HG03378 (cell line): ENCODE data around the gene ICAM2.

Source experiments
- ATAC-seq: cut with Tn5 transposase; IDR thresholded peaks from one replicate; pipeline ENCODE4 v1.9.1; 2021; ENCODE audit warnings: mild to moderate bottlenecking, moderate library complexity; ENCODE audit not compliant: unreplicated experiment

Gene ICAM2

DNA sequence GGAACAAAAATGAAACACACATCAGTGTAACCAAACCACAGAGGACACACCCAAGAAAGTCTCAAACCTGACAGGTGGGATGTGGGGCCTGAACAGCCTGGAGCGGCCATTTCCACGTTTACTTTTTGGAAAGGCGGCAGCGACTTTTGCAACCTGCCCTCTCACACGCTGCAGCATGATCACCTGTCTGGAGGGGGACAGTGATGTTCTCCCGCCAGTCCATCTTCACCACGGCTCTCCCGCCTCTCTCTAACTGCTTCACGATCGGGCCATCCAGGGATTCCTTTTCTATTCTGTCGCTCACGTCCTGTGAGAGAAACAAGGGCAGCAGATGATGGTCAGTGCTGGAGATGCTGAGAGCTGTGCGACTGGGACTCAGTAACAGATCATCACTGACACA, 24.7 kb upstream of the ICAM2 start:
- no peak for ATAC-seq

GRCh38 chr17:64042700-64043485, 22.5 kb upstream of the ICAM2 start:
- no peak for ATAC-seq

DNA sequence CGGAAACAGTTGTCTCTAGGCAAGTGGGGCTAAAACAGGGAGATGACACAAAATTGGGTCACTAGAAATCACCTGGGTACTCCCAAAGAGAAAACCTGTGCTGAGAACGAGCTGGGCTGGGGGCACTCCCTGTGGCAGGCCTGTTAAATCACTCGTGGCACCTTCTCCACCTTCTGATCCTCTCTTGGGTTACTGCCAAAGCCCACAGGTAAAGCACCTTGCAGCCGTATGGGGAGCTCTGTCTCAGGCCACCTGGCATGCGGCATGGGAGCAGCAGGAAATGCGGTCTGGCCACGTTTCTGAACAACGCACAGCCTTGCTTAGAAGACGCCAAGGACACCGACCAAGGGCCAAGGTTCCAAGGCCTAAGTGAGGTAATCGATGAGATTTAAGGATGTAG, 21.5 kb upstream of the ICAM2 start:
- no peak for ATAC-seq

DNA sequence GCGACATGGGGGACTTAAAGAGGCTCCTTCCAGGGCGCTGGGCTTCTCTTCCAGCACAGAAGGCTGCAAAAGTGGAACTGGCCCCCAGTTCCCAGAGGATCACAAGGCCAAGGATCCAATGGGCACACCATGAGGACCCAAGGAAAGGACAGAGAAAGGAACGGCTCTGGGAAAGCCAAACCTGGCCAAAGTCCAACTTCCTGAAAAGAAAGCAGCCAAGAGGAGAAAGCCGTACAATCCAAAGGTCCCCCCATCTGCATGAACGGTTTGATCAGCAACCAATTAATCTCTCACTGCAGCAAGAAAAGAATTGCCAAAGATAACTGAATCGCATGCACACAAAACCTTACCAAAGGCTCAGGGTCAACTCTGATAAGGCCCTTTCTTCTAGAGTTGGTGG, 19.8 kb upstream of the ICAM2 start:
- ATAC-seq: no peak

DNA sequence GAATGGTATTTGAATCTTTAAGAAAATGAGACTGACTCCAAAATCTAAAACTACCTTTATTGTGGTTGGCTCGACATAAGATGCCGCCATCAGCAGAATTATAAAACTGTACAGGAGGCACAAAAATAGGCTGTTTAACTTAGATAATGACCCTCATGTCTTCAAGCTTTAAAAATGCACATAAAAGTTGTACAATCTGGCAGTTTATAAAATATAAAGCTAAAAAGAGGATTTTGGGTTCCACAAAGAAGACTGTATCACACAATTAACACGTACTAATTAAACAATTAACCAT, 18.6 kb upstream of the ICAM2 start:
- no peak for ATAC-seq

DNA sequence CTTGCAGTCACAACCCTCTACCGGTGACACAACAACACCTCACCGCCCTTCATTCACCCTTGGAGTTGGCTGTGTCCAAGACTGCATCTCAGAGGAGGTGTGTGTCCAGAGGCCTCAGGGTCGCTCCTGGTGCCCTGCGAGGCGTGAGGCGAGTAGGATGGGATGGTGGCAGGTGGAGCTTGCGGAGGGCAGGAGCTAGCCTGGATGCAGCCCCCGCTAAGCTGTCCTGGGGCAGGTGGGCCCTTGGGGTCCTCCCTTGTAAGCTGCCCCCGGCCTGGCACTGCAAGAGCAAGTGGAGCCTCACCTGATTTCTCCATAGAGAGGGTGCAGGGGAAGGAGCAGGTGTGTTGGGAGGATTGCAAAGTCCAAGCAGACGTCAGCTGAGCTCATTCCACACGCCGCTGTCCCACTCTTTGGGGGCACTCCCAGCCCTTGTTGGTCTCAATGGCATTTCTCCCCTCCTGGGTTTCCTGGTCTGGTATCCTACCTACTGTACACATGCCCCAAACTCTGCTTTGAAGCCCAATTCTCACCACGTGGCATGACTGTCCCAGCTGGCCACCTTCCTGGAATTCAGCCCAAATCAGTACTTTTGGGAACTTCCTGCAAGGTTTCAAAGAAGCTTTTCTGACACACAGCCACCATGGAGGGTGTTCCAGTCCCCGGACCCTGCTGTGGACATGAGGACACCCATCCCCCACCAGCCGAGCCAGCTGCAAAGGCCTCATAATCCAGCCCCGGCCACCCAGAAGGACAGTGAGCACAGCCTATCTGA, 18.1 kb upstream of the ICAM2 start:
- no peak for ATAC-seq

- no peak for ATAC-seq
Observed at GRCh38 chr17:64037802-64038201, 17.4 kb upstream of the ICAM2 start.

DNA sequence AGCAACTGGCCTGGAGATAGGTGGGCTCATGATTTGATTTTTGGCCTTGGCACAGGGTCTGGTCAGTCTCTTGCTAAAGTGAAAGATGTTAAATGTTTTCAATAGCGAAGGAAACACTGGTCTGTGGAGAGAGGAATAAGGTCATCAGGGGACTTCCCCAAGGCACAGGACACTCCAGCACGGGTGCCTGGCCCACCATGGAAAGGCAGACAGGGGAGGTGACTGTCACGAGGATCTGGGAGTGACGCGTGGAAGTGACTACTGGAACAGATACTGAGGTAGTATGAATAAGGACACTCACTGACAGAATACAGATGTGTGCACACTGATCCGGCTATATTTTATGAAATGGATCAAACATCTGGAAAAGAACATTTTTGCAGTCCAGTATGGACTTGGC, 16.7 kb upstream of the ICAM2 start:
- ATAC-seq: no peak

DNA sequence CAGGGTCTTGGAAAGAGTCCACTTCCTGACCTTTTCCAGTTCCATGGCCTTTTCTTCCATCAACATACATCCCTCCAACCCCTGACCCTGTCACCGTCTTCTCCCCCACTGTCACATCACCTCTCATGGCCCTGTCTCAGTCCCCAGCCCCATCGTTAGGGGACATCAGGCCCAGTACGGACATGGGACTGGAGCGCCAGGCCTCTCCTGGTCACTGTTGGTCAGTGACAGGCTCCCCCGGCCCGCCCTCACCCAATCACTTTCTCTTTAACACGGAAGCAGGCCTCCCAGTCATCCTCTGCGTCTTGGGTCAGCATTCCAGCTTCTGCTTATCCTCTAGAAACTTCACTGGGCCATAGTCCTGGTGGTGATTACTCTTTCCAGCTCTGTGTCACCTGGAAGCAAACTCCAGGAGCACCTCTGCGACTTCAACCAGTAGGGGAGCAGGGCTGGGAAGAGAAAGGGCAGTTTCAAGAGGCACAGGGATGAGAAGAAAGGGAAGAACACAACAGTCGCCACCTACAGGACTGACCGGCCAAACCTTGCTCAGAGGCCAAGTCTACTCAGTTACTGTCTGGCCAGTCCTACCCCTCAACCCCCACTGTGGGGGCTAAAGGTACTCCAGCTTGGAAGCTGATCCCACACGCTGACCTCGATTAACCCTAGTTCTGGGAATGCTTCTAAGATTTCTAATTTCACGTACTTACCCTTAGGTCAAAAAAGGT, 15.9 kb upstream of the ICAM2 start:
- no peak for ATAC-seq

DNA sequence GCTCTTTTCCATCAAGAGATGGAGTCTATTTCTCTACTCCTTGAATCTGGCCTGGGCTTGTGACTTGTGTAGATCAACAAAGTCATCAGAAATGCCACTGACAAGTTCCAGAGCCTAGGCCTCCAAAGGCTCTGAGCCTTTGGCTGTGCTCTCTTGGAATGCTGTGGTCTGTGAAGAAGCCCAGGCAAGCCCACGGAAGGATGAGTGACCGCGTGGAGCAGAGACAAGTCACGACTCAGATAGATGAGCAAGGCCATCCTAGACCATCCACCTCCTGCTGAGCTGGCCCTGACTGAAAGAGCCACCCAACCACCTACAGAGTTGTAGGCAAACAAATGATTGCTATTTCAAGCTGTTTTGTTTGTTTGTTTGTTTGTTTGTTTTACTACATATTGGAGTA, 11.6 kb upstream of the ICAM2 start:
- no peak for ATAC-seq

DNA sequence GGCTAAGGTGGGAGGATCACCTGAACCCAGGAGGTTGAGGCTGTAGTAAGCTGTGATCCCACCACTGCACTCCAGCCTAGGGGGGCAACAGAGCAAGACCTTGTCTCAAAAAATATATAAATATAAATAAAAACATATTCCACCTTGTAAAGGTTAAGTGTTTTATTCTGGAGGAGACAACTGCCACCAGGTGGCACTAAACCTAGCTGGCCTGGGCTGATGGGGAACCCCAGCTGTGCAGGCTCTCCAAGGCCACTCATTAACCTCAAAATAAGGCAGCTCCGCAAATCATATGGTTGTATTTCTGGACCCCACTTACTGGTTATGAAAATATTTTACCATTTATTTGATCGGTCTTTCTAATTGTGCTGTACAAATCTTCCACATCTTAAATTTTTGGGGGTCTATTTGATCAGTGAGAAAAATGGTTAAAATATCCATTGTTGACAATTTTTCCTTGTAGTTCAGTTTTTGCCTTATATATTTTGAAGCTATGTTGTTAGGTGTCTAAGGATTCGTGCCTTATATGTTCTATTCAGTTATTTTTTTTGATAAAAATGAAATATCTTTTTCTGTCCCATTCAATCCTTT, 8.5 kb upstream of the ICAM2 start:
- no peak for ATAC-seq

GRCh38 chr17:64025732-64026294, 5.4 kb upstream of the ICAM2 start:
- ATAC-seq: no peak

GRCh38 chr17:64024781-64025731, 4.6 kb upstream of the ICAM2 start:
- no peak for ATAC-seq

- ATAC-seq: no peak
Observed at GRCh38 chr17:64024215-64024654, 3.8 kb upstream of the ICAM2 start.

- no peak for ATAC-seq
Observed at GRCh38 chr17:64022611-64023063, 2.2 kb upstream of the ICAM2 start.

DNA sequence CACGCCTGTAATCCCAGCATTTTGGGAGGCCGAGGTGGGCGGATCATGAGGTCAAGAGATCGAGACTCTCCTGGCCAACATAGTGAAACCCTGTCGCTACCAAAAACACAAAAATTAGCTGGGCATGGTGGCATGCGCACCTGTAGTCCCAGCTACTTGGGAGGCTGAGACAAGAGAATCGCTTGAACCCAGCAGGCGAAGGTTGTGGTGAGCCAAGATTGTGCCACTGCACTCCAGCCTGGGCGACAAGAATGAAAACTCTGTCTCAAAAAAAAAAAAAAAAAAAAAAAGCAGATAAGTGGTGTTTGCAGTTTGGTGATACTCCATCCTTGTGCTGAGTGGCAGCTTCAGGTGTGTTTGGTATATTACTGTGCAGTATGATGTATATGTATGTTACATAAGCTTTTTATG, 877 bp downstream of the ICAM2 start:
- peak; percentile 7 for ATAC-seq

DNA sequence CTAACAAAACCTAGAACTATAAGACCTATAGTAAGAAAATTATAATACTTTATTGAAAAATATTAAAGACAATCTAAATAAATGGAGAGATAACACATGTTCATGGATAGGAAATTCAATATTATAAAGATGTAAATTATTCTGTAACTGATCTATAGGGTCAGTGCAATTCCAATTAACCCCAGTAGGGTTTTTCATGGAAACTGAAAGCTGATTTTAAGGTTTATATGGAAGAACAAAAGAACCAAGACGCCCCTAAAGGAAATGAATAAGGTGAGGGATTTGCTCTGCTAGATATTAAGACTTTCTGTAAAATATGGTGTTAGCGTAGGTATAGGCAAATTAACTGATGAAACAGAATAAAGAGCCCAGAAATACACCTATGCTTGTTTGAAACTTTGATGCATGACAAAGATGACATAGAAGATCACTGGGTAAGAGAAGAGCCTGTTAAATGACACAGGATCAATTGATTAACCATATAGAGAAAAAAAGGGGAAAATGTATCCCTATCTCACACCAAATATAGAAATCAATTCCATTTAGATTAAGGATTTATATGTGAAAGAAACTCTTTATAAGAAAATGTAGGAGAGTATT, 3.0 kb downstream of the ICAM2 start:
- ATAC-seq: no peak

DNA sequence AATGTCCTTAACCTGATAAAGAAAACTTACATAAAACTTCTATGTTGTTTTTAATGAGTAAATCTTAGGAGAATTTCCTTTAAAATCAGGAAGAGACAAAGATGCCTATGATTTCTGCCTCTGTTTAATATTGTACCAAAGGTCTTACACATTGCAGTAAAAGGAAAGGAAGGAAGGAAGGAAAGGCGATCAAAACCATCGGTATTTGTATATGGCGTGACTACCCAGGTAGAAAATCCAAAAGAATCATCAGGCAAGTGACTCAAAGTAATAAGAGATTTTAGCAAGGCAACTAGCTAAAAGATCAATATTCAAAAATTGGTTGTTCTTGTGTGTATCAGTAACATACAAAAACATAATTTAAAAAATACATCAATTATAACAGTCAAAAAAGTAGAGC, 3.5 kb downstream of the ICAM2 start:
- ATAC-seq: no peak

GRCh38 chr17:64016231-64016784, 4.1 kb downstream of the ICAM2 start:
- ATAC-seq: no peak
